Large intestine (tissue), 3 donors: Measurements from ENCODE around the gene HSP90AB1. TPM values are rescaled to one million over a fixed set of nuclear protein-coding genes. Genes with fewer than 3 reads are reported as not detected.
A peak's percentile ranks its signal among the peaks of the same experiment; 100 is the strongest.

Experiments
- DNase-seq, 2 donors: peaks; one replicate each; pipeline versions ENCODE4 v3.0.0 to v3.0.0-alpha.2; 2013
- H3K27ac ChIP-seq: one replicate; pipeline ENCODE4 v1.5.1; 2013; ENCODE audit warnings: low read length
- H3K27me3 ChIP-seq: 2 replicates; pipeline ENCODE4 v1.6.1; 2013; ENCODE audit warnings: low read length; ENCODE audit not compliant: control insufficient read depth, insufficient read depth
- H3K36me3 ChIP-seq: 2 replicates; pipeline ENCODE4 v1.6.1; 2013; ENCODE audit warnings: low read length; ENCODE audit not compliant: control insufficient read depth, insufficient read depth
- H3K4me1 ChIP-seq: one replicate; pipeline ENCODE4 v1.6.1; 2013; ENCODE audit warnings: low read length; ENCODE audit not compliant: control insufficient read depth, insufficient read depth
- H3K4me3 ChIP-seq: one replicate; pipeline ENCODE4 v1.5.1; 2013; ENCODE audit warnings: low read length
- H3K9me3 ChIP-seq: one replicate; pipeline ENCODE4 v1.6.1; 2013; ENCODE audit warnings: mild to moderate bottlenecking, low read depth, low read length, moderate library complexity; ENCODE audit not compliant: control insufficient read depth
- whole genome bisulfite sequencing: methylation state at CpG from one replicate; pipeline ENCODE4 v1.1.5; 2013; ENCODE audit warnings: low lambda C conversion rate; ENCODE audit not compliant: insufficient coverage; 5-methylcytosine and 5-hydroxymethylcytosine counted together
- polyA plus RNA-seq: library from polyadenylated mRNA; unstranded; fragments of 120-200 nt; gene quantifications from one replicate; pipeline ENCODE4 v1.2.1, GENCODE V29; 2013

The HSP90AB1 gene
- polyA plus RNA-seq, 1 donor: 830 TPM

GRCh38 chr6:44256775-44257024, 9.8 kb downstream of the HSP90AB1 start:
- H3K27me3 ChIP-seq: no peaks in the 10 kb centered on the region
- H3K9me3 ChIP-seq: peaks cover 3% of the 10 kb centered on the region
- H3K4me3 ChIP-seq: peak overlapping the region; percentile 94
- WGBS: no CpG with 5 or more reads among the region's 12 CpGs
- H3K4me1 ChIP-seq: peaks cover 10% of the 10 kb centered on the region
- H3K36me3 ChIP-seq: peaks cover 62% of the 10 kb centered on the region
- H3K27ac ChIP-seq: peak overlapping the region; percentile 64
- no peak for DNase-seq

- H3K27me3 ChIP-seq: no peaks in the 10 kb centered on the region
- peaks cover 3% of the 10 kb centered on the region for H3K9me3 ChIP-seq
- peaks cover 13% of the 10 kb centered on the region for H3K4me1 ChIP-seq
- peak within 1 kb of the TSS; percentile 94 for H3K4me3 ChIP-seq
- DNase-seq: peak; percentile 52 to 80
- H3K27ac ChIP-seq: peak within 1 kb of the TSS; percentile 64
- WGBS: no CpG with 5 or more reads among the region's 80 CpGs
- peaks cover 61% of the 10 kb centered on the region for H3K36me3 ChIP-seq
These were observed 10.3 kb downstream of the HSP90AB1 start, which contains the start of gene SLC35B2 for GRCh38 chr6:44257025-44257752. SLC35B2 (minus strand) TSS chr6:44257528; CDS start chr6:44257410, 118 bp downstream.

- Histone ChIP-seq H3K36me3 (peaks cover 60% of the 10 kb centered on the region), H3K4me3 (peak overlapping the region; percentile 22), H3K27me3 (no peaks in the 10 kb centered on the region), H3K9me3 (peaks cover 3% of the 10 kb centered on the region), H3K27ac (peak overlapping the region; percentile 20), H3K4me1 (peaks cover 19% of the 10 kb centered on the region)
- WGBS: no CpG with 5 or more reads among the region's 15 CpGs
- no peak for DNase-seq
These were observed 10.9 kb downstream of the HSP90AB1 start for GRCh38 chr6:44257753-44258324.

- peaks cover 25% of the 10 kb centered on the region for H3K4me1 ChIP-seq
- H3K36me3 ChIP-seq: peaks cover 54% of the 10 kb centered on the region
- no peak overlapping the region for H3K27ac ChIP-seq
- WGBS: no CpG with 5 or more reads among the region's 9 CpGs
- peaks cover 3% of the 10 kb centered on the region for H3K9me3 ChIP-seq
- no peaks in the 10 kb centered on the region for H3K27me3 ChIP-seq
- no peak overlapping the region for H3K4me3 ChIP-seq
- DNase-seq: no peak
These were observed 11.5 kb downstream of the HSP90AB1 start for GRCh38 chr6:44258325-44258863.

- H3K27me3 ChIP-seq: no peaks in the 10 kb centered on the region
- H3K4me3 ChIP-seq: no peak overlapping the region
- peaks cover 49% of the 10 kb centered on the region for H3K36me3 ChIP-seq
- peaks cover 3% of the 10 kb centered on the region for H3K9me3 ChIP-seq
- peaks cover 30% of the 10 kb centered on the region for H3K4me1 ChIP-seq
- H3K27ac ChIP-seq: no peak overlapping the region
- DNase-seq: no peak
- no CpG with 5 or more reads among the region's 3 CpGs for WGBS
These were observed 12.0 kb downstream of the HSP90AB1 start for GRCh38 chr6:44258921-44259320.

- H3K27ac ChIP-seq: no peak overlapping the region
- H3K9me3 ChIP-seq: peaks cover 5% of the 10 kb centered on the region
- no CpG with 5 or more reads among the region's 8 CpGs for WGBS
- H3K36me3 ChIP-seq: peaks cover 38% of the 10 kb centered on the region
- H3K4me3 ChIP-seq: no peak overlapping the region
- no peaks in the 10 kb centered on the region for H3K27me3 ChIP-seq
- no peak for DNase-seq
- H3K4me1 ChIP-seq: peaks cover 40% of the 10 kb centered on the region
These were observed 13.1 kb downstream of the HSP90AB1 start for GRCh38 chr6:44260011-44260410.

- WGBS: 96% methylated on average over 4 of the region's 6 CpGs
- Histone ChIP-seq H3K27ac (no peak overlapping the region), H3K9me3 (peaks cover 7% of the 10 kb centered on the region), H3K4me1 (peaks cover 40% of the 10 kb centered on the region), H3K36me3 (peaks cover 32% of the 10 kb centered on the region), H3K4me3 (no peak overlapping the region), H3K27me3 (no peaks in the 10 kb centered on the region)
- DNase-seq: no peak
These were observed 13.8 kb downstream of the HSP90AB1 start for GRCh38 chr6:44260451-44261297.

GRCh38 chr6:44261581-44261980, 14.7 kb downstream of the HSP90AB1 start:
- Histone ChIP-seq H3K27me3 (no peaks in the 10 kb centered on the region), H3K4me1 (peaks cover 36% of the 10 kb centered on the region), H3K9me3 (peaks cover 7% of the 10 kb centered on the region), H3K27ac (no peak overlapping the region), H3K36me3 (peaks cover 32% of the 10 kb centered on the region), H3K4me3 (no peak overlapping the region)
- no CpG with 5 or more reads among the region's 8 CpGs for WGBS
- DNase-seq: no peak

- H3K27ac ChIP-seq: no peak overlapping the region
These were observed 15.8 kb downstream of the HSP90AB1 start for GRCh38 chr6:44262467-44263353.

More at GRCh38 chr6:44262467-44263353, 15.8 kb downstream of the HSP90AB1 start:
- H3K27me3 ChIP-seq: no peaks in the 10 kb centered on the region
- WGBS: no CpG with 5 or more reads among the region's 7 CpGs
- H3K4me1 ChIP-seq: peaks cover 33% of the 10 kb centered on the region
- peaks cover 32% of the 10 kb centered on the region for H3K36me3 ChIP-seq
- peak overlapping the region; percentile 90 for H3K4me3 ChIP-seq
- DNase-seq: no peak
- H3K9me3 ChIP-seq: peaks cover 4% of the 10 kb centered on the region
